ENCODE measurements around the gene TMC7. TPM values are rescaled to one million over a fixed set of nuclear protein-coding genes. Genes with fewer than 3 reads are reported as not detected.

The TMC7 gene
- total and polyA plus RNA-seq, 2 donors from 2014 or later, result 0.30 to 1.2 TPM

DNA sequence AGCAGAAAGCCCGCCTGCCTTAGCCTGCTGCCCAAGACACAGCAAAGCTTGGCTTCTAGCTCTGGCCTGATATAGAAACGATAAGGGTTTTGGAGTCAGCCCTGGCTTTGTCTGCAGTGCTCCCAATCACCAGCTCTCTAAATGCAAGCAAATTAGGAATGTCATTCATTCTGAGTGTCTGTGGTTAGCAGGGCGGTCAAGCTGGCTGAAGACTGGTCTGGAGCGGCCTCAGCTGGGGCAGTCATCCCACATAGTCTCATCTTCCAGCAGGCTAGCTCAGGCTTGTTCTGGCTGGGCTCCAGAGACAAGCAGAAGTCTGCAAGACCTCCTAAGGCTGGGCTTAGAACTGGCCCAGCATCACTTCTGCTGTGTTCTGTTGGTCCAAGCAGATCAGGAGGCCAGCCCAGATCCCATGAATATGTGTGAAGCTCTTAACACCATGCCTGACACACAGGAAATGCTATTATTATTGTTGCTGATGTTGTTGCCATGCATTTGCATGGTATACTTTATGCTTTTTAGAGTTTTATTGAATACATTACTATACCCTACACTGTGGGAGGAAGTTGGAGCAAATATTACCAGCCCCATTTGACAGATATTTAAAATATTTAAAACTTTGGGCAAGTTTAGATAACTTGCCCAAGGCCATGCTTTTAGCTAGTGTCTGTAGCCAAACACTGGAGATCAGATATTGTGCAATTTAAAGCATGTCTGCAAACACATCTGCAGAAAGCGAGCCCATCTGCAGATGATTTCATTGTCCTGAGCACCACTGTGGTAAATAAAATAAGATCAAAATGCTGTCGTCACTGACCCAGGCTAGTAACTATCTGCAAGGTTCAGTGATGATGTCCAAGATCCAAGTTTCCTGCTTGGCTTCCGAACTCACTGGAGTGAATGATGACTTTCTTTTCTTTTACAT lies 24.8 kb downstream of the TMC7 start:
- peaks cover 0 to 5% (median 0%) of the 10 kb centered on the region in 3 donors for H3K9me3 ChIP-seq (ENCODE audit: control insufficient read depth in 2 of 3, insufficient read depth in 1 of 3, low read length in 3 of 3)
- H3K9ac ChIP-seq (ENCODE audit: low read length in 3 of 3), result no peak overlapping the region
- TF ChIP-seq, protein P1, sequence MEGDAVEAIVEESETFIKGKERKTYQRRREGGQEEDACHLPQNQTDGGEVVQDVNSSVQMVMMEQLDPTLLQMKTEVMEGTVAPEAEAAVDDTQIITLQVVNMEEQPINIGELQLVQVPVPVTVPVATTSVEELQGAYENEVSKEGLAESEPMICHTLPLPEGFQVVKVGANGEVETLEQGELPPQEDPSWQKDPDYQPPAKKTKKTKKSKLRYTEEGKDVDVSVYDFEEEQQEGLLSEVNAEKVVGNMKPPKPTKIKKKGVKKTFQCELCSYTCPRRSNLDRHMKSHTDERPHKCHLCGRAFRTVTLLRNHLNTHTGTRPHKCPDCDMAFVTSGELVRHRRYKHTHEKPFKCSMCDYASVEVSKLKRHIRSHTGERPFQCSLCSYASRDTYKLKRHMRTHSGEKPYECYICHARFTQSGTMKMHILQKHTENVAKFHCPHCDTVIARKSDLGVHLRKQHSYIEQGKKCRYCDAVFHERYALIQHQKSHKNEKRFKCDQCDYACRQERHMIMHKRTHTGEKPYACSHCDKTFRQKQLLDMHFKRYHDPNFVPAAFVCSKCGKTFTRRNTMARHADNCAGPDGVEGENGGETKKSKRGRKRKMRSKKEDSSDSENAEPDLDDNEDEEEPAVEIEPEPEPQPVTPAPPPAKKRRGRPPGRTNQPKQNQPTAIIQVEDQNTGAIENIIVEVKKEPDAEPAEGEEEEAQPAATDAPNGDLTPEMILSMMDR (IDR thresholded peaks at IDR 0.05; ENCODE audit: borderline replicate concordance, extremely low read depth, insufficient read depth), result no peak
- no peaks in the 10 kb centered on the region for H3K36me3 ChIP-seq (ENCODE audit: control insufficient read depth in 2 of 3, insufficient read depth in 3 of 3, low read length in 3 of 3)
- intact Hi-C loops (cut with DNase I), result no loop called here
- H3K27me3 ChIP-seq (ENCODE audit: control insufficient read depth, insufficient read depth, low read length), result no peaks in the 10 kb centered on the region
- no peaks in the 10 kb centered on the region for H3K4me1 ChIP-seq (ENCODE audit: control insufficient read depth in 2 of 3, insufficient read depth in 2 of 3, low read depth in 1 of 3, low read length in 3 of 3)
- no peak overlapping the region for H3K4me3 ChIP-seq (ENCODE audit: low read length in 3 of 3)
- H3K27ac ChIP-seq (ENCODE audit: low read depth in 2 of 2, low read length in 2 of 2), result no peak overlapping the region
- no peak for FAIRE-seq
- no peak for DNase-seq

DNA sequence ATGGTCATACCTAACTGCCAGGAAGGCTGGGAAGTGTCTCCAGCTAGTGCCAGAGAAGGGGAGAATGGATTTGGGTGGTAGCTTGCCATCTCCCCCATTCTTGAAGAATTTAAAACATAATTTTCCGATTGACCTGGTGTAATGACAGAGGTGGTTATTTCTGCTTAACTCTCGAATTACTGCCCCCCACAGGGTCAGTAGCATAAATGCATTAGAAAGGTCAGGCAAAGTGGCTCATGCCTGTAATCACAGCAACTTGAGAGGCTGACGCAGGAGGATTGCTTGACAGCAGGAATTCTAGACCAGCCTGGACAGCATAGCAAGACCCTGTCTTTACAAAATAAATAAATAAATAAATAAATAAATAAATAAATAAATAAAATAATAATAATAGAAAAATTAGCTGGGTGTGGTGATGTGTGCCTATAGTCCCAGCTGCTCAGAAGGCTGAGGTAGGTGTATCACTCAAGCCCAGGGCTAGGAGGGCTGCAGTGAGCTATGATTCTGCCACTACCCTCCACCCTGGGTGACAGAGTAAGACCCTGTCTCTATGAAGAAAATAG lies 27.5 kb downstream of the TMC7 start:
- Histone ChIP-seq H3K36me3 (ENCODE audit: control insufficient read depth in 2 of 3, insufficient read depth in 3 of 3, low read length in 3 of 3) (no peaks in the 10 kb centered on the region), H3K27me3 (ENCODE audit: control insufficient read depth, insufficient read depth, low read length) (no peaks in the 10 kb centered on the region), H3K4me3 (ENCODE audit: low read length in 3 of 3) (no peak overlapping the region), H3K4me1 (ENCODE audit: control insufficient read depth in 2 of 3, insufficient read depth in 2 of 3, low read depth in 1 of 3, low read length in 3 of 3) (no peaks in the 10 kb centered on the region), H3K9me3 (ENCODE audit: control insufficient read depth in 2 of 3, insufficient read depth in 1 of 3, low read length in 3 of 3) (peaks cover 0 to 5% (median 0%) of the 10 kb centered on the region in 3 donors), H3K9ac (ENCODE audit: low read length in 3 of 3) (no peak overlapping the region), H3K27ac (ENCODE audit: low read depth in 2 of 2, low read length in 2 of 2) (no peak overlapping the region)
- DNase-seq (no peak), FAIRE-seq (no peak)
- TF ChIP-seq, protein P1 (IDR thresholded peaks at IDR 0.05; ENCODE audit: borderline replicate concordance, extremely low read depth, insufficient read depth), result no peak
- intact Hi-C loops (cut with DNase I), result no loop called here

DNA sequence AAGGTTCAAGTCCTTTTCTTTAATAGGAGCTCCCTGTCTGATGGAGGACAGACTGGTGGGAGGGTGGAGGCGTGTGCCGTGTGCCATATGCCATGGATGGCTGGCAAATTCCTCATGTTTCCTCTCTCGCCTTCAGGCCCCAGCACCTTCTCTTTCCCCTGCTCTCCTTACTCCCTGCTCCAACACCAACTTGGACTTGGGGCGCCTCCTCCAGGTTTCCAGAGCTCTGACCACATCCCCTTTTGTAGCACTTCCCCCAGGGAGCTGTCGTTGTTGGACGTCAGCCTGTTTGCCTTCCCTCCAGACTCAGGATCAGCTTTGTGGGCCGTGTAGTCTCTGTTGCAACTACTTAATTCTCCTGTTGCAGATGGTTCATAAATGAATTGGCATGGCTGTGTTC lies 30.7 kb downstream of the TMC7 start:
- no peak for DNase-seq

More for the DNA sequence above, 30.7 kb downstream of the TMC7 start:
- FAIRE-seq, result no peak
- Histone ChIP-seq H3K27me3 (ENCODE audit: control insufficient read depth, insufficient read depth, low read length) (no peaks in the 10 kb centered on the region), H3K4me3 (ENCODE audit: low read length in 3 of 3) (no peak overlapping the region), H3K9ac (ENCODE audit: low read length in 3 of 3) (no peak overlapping the region), H3K27ac (ENCODE audit: low read depth in 2 of 2, low read length in 2 of 2) (no peak overlapping the region), H3K36me3 (ENCODE audit: control insufficient read depth in 2 of 3, insufficient read depth in 3 of 3, low read length in 3 of 3) (no peaks in the 10 kb centered on the region), H3K4me1 (ENCODE audit: control insufficient read depth in 2 of 3, insufficient read depth in 2 of 3, low read depth in 1 of 3, low read length in 3 of 3) (no peaks in the 10 kb centered on the region), H3K9me3 (ENCODE audit: control insufficient read depth in 2 of 3, insufficient read depth in 1 of 3, low read length in 3 of 3) (peaks cover 0 to 5% (median 0%) of the 10 kb centered on the region in 3 donors)
- TF ChIP-seq, protein P1 (IDR thresholded peaks at IDR 0.05; ENCODE audit: borderline replicate concordance, extremely low read depth, insufficient read depth), result no peak
- intact Hi-C loops (cut with DNase I), result no loop called here
